ENCODE measurements around the gene NF2.
"Not testable (repeated sequence)": the region's sequence is repeated elsewhere in the genome, so short reads cannot be mapped to it uniquely, and the experiment has no call there.

Gene NF2

GRCh38 chr22:29603358-29604075 lies at the start of gene NF2:
NF2 (plus strand) TSS chr22:29603633; CDS start chr22:29603999, 366 bp downstream.
- in situ Hi-C loops (cut with HindIII; ENCODE audit: low pct_unique_long_range_greater_than_20kb, low sequenced_read_pairs) = no loop called here
- DNase-seq (ENCODE audit: low read depth in 1 of 2, low spot score in 1 of 2) = peak; percentile 91 to 99
- no peak for TF ChIP-seq JUND (IDR thresholded peaks at IDR 0.05; ENCODE audit: low read depth)

GRCh38 chr22:29555065-29555644 lies 48.3 kb upstream of the NF2 start:
- TF ChIP-seq JUND (IDR thresholded peaks at IDR 0.05; ENCODE audit: low read depth) = no peak
- in situ Hi-C loops (cut with HindIII; ENCODE audit: low pct_unique_long_range_greater_than_20kb, low sequenced_read_pairs) = no loop called here
- peak; percentile 8 to 60 for DNase-seq (ENCODE audit: low read depth in 1 of 2, low spot score in 1 of 2)

GRCh38 chr22:29559030-29559429 lies 44.4 kb upstream of the NF2 start:
- DNase-seq (ENCODE audit: low read depth in 1 of 2, low spot score in 1 of 2) = no peak
- in situ Hi-C loops (cut with HindIII; ENCODE audit: low pct_unique_long_range_greater_than_20kb, low sequenced_read_pairs) = no loop called here
- TF ChIP-seq JUND (IDR thresholded peaks at IDR 0.05; ENCODE audit: low read depth) = no peak

GRCh38 chr22:29559853-29560252 lies 43.6 kb upstream of the NF2 start:
- no peak for DNase-seq (ENCODE audit: low read depth in 1 of 2, low spot score in 1 of 2)
- TF ChIP-seq JUND (IDR thresholded peaks at IDR 0.05; ENCODE audit: low read depth) = no peak
- in situ Hi-C loops (cut with HindIII; ENCODE audit: low pct_unique_long_range_greater_than_20kb, low sequenced_read_pairs) = no loop called here

GRCh38 chr22:29563652-29564460 lies 39.6 kb upstream of the NF2 start:
- no peak for DNase-seq (ENCODE audit: low read depth in 1 of 2, low spot score in 1 of 2)
- TF ChIP-seq JUND (IDR thresholded peaks at IDR 0.05; ENCODE audit: low read depth) = no peak
- in situ Hi-C loops (cut with HindIII; ENCODE audit: low pct_unique_long_range_greater_than_20kb, low sequenced_read_pairs) = no loop called here

GRCh38 chr22:29566513-29566912 lies 36.9 kb upstream of the NF2 start:
- DNase-seq (ENCODE audit: low read depth in 1 of 2, low spot score in 1 of 2); in situ Hi-C loops (cut with HindIII; ENCODE audit: low pct_unique_long_range_greater_than_20kb, low sequenced_read_pairs): not testable (repeated sequence)

GRCh38 chr22:29567338-29567737 lies 36.1 kb upstream of the NF2 start:
- no peak for DNase-seq (ENCODE audit: low read depth in 1 of 2, low spot score in 1 of 2)
- in situ Hi-C loops (cut with HindIII; ENCODE audit: low pct_unique_long_range_greater_than_20kb, low sequenced_read_pairs) = no loop called here
- no peak for TF ChIP-seq JUND (IDR thresholded peaks at IDR 0.05; ENCODE audit: low read depth)

GRCh38 chr22:29569011-29569678 lies 34.3 kb upstream of the NF2 start:
- DNase-seq (ENCODE audit: low read depth in 1 of 2, low spot score in 1 of 2) = no peak
- TF ChIP-seq JUND (IDR thresholded peaks at IDR 0.05; ENCODE audit: low read depth) = no peak
- in situ Hi-C loops (cut with HindIII; ENCODE audit: low pct_unique_long_range_greater_than_20kb, low sequenced_read_pairs) = no loop called here

- no peak for TF ChIP-seq JUND (IDR thresholded peaks at IDR 0.05; ENCODE audit: low read depth)
- in situ Hi-C loops (cut with HindIII; ENCODE audit: low pct_unique_long_range_greater_than_20kb, low sequenced_read_pairs) = no loop called here
Observed at GRCh38 chr22:29570456-29570855, 33.0 kb upstream of the NF2 start.

GRCh38 chr22:29570912-29571549 lies 32.4 kb upstream of the NF2 start:
- DNase-seq (ENCODE audit: low read depth in 1 of 2, low spot score in 1 of 2) = no peak
- in situ Hi-C loops (cut with HindIII; ENCODE audit: low pct_unique_long_range_greater_than_20kb, low sequenced_read_pairs) = no loop called here
- TF ChIP-seq JUND (IDR thresholded peaks at IDR 0.05; ENCODE audit: low read depth) = no peak

More at GRCh38 chr22:29570456-29570855, 33.0 kb upstream of the NF2 start:
- no peak for DNase-seq (ENCODE audit: low read depth in 1 of 2, low spot score in 1 of 2)

GRCh38 chr22:29574762-29575450 lies 28.5 kb upstream of the NF2 start:
- in situ Hi-C loops (cut with HindIII; ENCODE audit: low pct_unique_long_range_greater_than_20kb, low sequenced_read_pairs) = no loop called here
- no peak for TF ChIP-seq JUND (IDR thresholded peaks at IDR 0.05; ENCODE audit: low read depth)
- DNase-seq (ENCODE audit: low read depth in 1 of 2, low spot score in 1 of 2) = no peak
